Activated CD4-positive, alpha-beta T cell treated with anti-CD3 and anti-CD28 coated beads for 48 hours (primary cell): Measurements from ENCODE around the gene TRIOBP.

ENCODE experiments used
- DNase-seq: peaks from one replicate; pipeline ENCODE4 v3.0.0-alpha.2; 2020

Gene TRIOBP

GRCh38 chr22:37731804-37732471 is 35.1 kb downstream of the TRIOBP start:
- no peak for DNase-seq

- DNase-seq = no peak
These were observed 36.1 kb downstream of the TRIOBP start for GRCh38 chr22:37732699-37733607.

GRCh38 chr22:37733625-37734401 is 37.0 kb downstream of the TRIOBP start:
- DNase-seq = no peak

- no peak for DNase-seq
These were observed 37.5 kb downstream of the TRIOBP start for GRCh38 chr22:37734402-37734700.

- no peak for DNase-seq
These were observed 38.2 kb downstream of the TRIOBP start for GRCh38 chr22:37734964-37735451.

GRCh38 chr22:37739035-37739434 is 42.2 kb downstream of the TRIOBP start:
- no peak for DNase-seq

- DNase-seq = no peak
These were observed 42.8 kb downstream of the TRIOBP start for GRCh38 chr22:37739611-37740049.

- DNase-seq = peak; percentile 40
These were observed 43.8 kb downstream of the TRIOBP start for GRCh38 chr22:37740455-37741311.

- DNase-seq = no peak
These were observed 44.5 kb downstream of the TRIOBP start for GRCh38 chr22:37741312-37741795.

- DNase-seq = no peak
These were observed 45.7 kb downstream of the TRIOBP start for GRCh38 chr22:37742376-37743171.

- DNase-seq = no peak
These were observed 47.7 kb downstream of the TRIOBP start for GRCh38 chr22:37744589-37744988.

- DNase-seq = peak; percentile 93
These were observed 48.9 kb downstream of the TRIOBP start for GRCh38 chr22:37745548-37746365.

GRCh38 chr22:37746366-37747079 is 49.7 kb downstream of the TRIOBP start:
- DNase-seq = peak; percentile 51

- no peak for DNase-seq
These were observed 50.3 kb downstream of the TRIOBP start for GRCh38 chr22:37747080-37747714.

GRCh38 chr22:37747715-37748100 is 50.9 kb downstream of the TRIOBP start:
- no peak for DNase-seq

- DNase-seq = no peak
These were observed 51.8 kb downstream of the TRIOBP start for GRCh38 chr22:37748659-37749058.

GRCh38 chr22:37749226-37749625 is 52.4 kb downstream of the TRIOBP start:
- no peak for DNase-seq

- no peak for DNase-seq
These were observed 53.2 kb downstream of the TRIOBP start for GRCh38 chr22:37749831-37750595.
